Loucy (cell line): ENCODE results near the gene PLXNA2.

ENCODE experiments used
- H2AFZ ChIP-seq: fragments of 200-600 bp; sonication (generic); 2 replicates; pipeline ENCODE4 v1.6.0; 2016; ENCODE audit warnings: antibody characterized with exemption, mild to moderate bottlenecking, low read length, moderate library complexity
- H3F3A ChIP-seq: fragments of 200-600 bp; 2 replicates; pipeline ENCODE4 v1.6.0; 2016; ENCODE audit warnings: antibody characterized with exemption, low read depth, mild to moderate bottlenecking
- H3K27me3 ChIP-seq: fragments of 200-600 bp; sonication (generic); 2 replicates; pipeline ENCODE4 v1.6.1; 2014; ENCODE audit warnings: low read length, mild to moderate bottlenecking; ENCODE audit not compliant: insufficient read depth, poor library complexity, severe bottlenecking
- H3K36me3 ChIP-seq: fragments of 200-600 bp; sonication (generic); 2 replicates; pipeline ENCODE4 v1.6.1; 2016; ENCODE audit warnings: low read length; ENCODE audit not compliant: insufficient read depth
- H3K4me1 ChIP-seq: fragments of 200-600 bp; sonication (generic); 2 replicates; pipeline ENCODE4 v1.5.1; 2014; ENCODE audit warnings: low read length, mild to moderate bottlenecking; ENCODE audit not compliant: insufficient read depth, poor library complexity, severe bottlenecking
- H3K4me2 ChIP-seq: fragments of 200-600 bp; sonication (generic); 2 replicates; pipeline ENCODE4 v1.6.0; 2014; ENCODE audit warnings: antibody characterized with exemption, low read length, low read depth, mild to moderate bottlenecking; ENCODE audit not compliant: poor library complexity, severe bottlenecking
- H3K4me3 ChIP-seq: fragments of 200-600 bp; sonication (generic); 2 replicates; pipeline ENCODE4 v1.5.1; 2014; ENCODE audit warnings: low read length, mild to moderate bottlenecking, mixed read lengths; ENCODE audit not compliant: poor library complexity, severe bottlenecking
- H3K79me2 ChIP-seq: fragments of 200-600 bp; sonication (generic); 2 replicates; pipeline ENCODE4 v1.6.1; 2014; ENCODE audit warnings: low read length; ENCODE audit not compliant: insufficient read depth
- H3K9ac ChIP-seq: fragments of 200-600 bp; sonication (generic); 2 replicates; pipeline ENCODE4 v1.6.0; 2014; ENCODE audit warnings: mild to moderate bottlenecking, low read depth, low read length, moderate library complexity; ENCODE audit not compliant: poor library complexity, severe bottlenecking
- H3K9me2 ChIP-seq: fragments of 200-600 bp; sonication (generic); replicated peaks from 2 replicates; pipeline ENCODE4 v1.6.1; 2016; ENCODE audit warnings: low read depth, low read length, mixed read lengths
- H3K9me3 ChIP-seq: fragments of 200-600 bp; sonication (generic); 2 replicates; pipeline ENCODE4 v1.6.1; 2014; ENCODE audit warnings: mild to moderate bottlenecking, antibody characterized with exemption, low read length, low read depth; ENCODE audit not compliant: insufficient read depth
- H4K20me1 ChIP-seq: fragments of 200-600 bp; sonication (generic); 2 replicates; pipeline ENCODE4 v1.6.0; 2014; ENCODE audit warnings: antibody characterized with exemption, low read length, mild to moderate bottlenecking; ENCODE audit not compliant: insufficient read depth, poor library complexity, severe bottlenecking
- EZH2phosphoT487 ChIP-seq: fragments of 200-600 bp; IDR thresholded peaks from 2 replicates; pipeline ENCODE4 v1.6.1; 2018; ENCODE audit warnings: antibody characterized with exemption, mild to moderate bottlenecking, moderate library complexity, borderline replicate concordance
- TF ChIP-seq, protein P1 (sequence below): fragments of 200-600 bp; sonication (generic); conservative IDR thresholded peaks from 2 replicates; pipeline ENCODE4 v1.5.1; 2014; ENCODE audit warnings: mild to moderate bottlenecking, antibody characterized with exemption, low read length

The PLXNA2 gene

DNA sequence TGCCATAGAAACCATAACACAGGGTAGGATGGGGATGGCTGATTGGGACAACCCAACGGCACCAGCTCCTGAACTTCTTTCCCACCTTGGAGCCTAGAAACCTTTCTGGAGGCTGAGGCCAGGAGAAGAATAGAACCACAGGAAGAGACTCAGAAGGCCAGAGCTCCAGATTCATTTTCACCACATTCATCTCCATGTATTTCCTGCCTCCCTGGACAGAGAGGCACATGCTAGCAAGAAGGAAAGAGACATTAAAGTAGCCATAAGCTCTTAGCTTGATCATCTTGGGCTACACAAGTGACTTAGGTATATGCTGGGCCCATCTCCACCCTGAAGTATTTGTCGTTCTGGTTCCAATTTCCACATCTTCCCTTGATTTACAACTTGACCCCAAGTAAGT is 44.1 kb downstream of the PLXNA2 start:
- Histone ChIP-seq H3F3A (no peaks in the 10 kb centered on the region), H3K4me3 (no peak overlapping the region), H2AFZ (no peak overlapping the region), H3K27me3 (no peaks in the 10 kb centered on the region), H3K36me3 (no peaks in the 10 kb centered on the region), H3K9ac (no peak overlapping the region), H3K9me3 (no peaks in the 10 kb centered on the region), H3K4me2 (no peak overlapping the region), H4K20me1 (no peaks in the 10 kb centered on the region), H3K4me1 (peaks cover 7% of the 10 kb centered on the region), H3K79me2 (no peaks in the 10 kb centered on the region), H3K9me2 (no peaks in the 10 kb centered on the region)
- TF ChIP-seq, protein P1, sequence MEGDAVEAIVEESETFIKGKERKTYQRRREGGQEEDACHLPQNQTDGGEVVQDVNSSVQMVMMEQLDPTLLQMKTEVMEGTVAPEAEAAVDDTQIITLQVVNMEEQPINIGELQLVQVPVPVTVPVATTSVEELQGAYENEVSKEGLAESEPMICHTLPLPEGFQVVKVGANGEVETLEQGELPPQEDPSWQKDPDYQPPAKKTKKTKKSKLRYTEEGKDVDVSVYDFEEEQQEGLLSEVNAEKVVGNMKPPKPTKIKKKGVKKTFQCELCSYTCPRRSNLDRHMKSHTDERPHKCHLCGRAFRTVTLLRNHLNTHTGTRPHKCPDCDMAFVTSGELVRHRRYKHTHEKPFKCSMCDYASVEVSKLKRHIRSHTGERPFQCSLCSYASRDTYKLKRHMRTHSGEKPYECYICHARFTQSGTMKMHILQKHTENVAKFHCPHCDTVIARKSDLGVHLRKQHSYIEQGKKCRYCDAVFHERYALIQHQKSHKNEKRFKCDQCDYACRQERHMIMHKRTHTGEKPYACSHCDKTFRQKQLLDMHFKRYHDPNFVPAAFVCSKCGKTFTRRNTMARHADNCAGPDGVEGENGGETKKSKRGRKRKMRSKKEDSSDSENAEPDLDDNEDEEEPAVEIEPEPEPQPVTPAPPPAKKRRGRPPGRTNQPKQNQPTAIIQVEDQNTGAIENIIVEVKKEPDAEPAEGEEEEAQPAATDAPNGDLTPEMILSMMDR, result no peak
- TF ChIP-seq EZH2phosphoT487, result no peak

DNA sequence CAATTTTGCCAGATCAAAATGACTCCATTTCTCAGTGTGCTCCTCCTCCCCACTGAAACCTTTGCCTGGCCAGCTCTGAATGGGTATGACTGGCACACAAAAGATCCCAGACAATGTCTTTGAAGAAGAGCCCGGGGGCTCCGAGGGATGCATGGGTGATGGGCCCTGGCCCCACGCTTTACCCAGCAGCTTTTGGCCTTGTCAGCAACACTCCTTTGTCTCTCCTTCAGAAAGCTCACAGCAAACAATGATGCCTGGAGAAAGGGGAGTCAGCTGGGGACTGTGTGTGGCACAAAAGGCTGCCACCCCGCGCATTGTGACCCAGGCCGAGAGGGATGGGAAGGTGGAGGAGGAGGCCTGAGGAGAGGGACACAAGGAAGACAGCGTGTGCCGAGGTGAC is 45.9 kb downstream of the PLXNA2 start:
- Histone ChIP-seq H3K9me3 (no peaks in the 10 kb centered on the region), H3K79me2 (no peaks in the 10 kb centered on the region), H3K9ac (no peak overlapping the region), H3K9me2 (no peaks in the 10 kb centered on the region), H3K4me1 (peaks cover 7% of the 10 kb centered on the region), H4K20me1 (no peaks in the 10 kb centered on the region), H2AFZ (no peak overlapping the region), H3K4me2 (no peak overlapping the region), H3K4me3 (no peak overlapping the region), H3F3A (no peaks in the 10 kb centered on the region), H3K36me3 (no peaks in the 10 kb centered on the region), H3K27me3 (no peaks in the 10 kb centered on the region)
- TF ChIP-seq EZH2phosphoT487, result no peak
- TF ChIP-seq, protein P1, result no peak

DNA sequence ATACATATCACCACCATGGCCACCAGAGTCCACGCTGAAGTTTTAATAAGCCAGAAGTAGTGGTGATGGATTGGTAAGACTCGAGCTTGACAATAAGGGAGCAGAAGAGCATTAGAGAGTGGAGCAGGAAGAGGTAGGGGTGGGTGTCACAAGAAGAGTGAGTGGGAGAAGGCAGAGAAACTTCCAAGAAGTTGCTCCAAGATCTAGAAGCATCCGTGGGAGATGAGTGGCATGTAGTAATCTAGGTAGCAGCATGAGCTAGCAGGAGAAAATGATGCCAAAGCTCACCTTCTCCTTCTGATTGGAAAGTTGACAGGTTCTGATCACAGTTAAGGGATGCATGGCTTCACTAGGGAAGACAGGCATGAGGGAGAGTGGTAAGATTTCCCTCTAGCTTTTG is 49.2 kb downstream of the PLXNA2 start:
- Histone ChIP-seq H3K4me3 (no peak overlapping the region), H4K20me1 (no peaks in the 10 kb centered on the region), H3F3A (no peaks in the 10 kb centered on the region), H3K36me3 (no peaks in the 10 kb centered on the region), H3K4me2 (no peak overlapping the region), H3K4me1 (peaks cover under 1% of the 10 kb centered on the region), H3K9me2 (no peaks in the 10 kb centered on the region), H3K79me2 (no peaks in the 10 kb centered on the region), H2AFZ (no peak overlapping the region), H3K9me3 (no peaks in the 10 kb centered on the region), H3K9ac (no peak overlapping the region), H3K27me3 (no peaks in the 10 kb centered on the region)
- TF ChIP-seq EZH2phosphoT487, result no peak
- TF ChIP-seq, protein P1, result no peak
